K562 (cell line): ENCODE data around the gene NSDHL. TPM values are rescaled to one million over a fixed set of nuclear protein-coding genes. Genes with fewer than 3 reads are reported as not detected.

ENCODE experiments used
- ATAC-seq: fragments of 200-7000 bp; cut with Tn5 transposase; 3 replicates; pipeline ENCODE4 v1.9.1; 2020; ENCODE audit warnings: moderate library complexity
- BruUV-seq: library from RNA; stranded (reverse); fragments of 400-500 nt; replicated peaks from 2 replicates; lab custom pipeline; 2021; lab: Mats Ljungman, UMichigan
- CTCF ChIA-PET: fragments of 300-600 bp; formaldehyde crosslinking; extraction: SDS; loops from one replicate; lab custom pipeline; 2021; ENCODE audit warnings: low intra/inter-chr PET ratio; lab: Yijun Ruan, JAX
- POLR2A ChIA-PET: fragments of 300-600, 350-650 bp; sonication (Branson Sonifier 250); formaldehyde crosslinking; extraction: SDS; loops from one replicate; lab custom pipeline; 2021; ENCODE audit warnings: antibody characterized with exemption, inconsistent platforms; lab: Yijun Ruan, JAX
- DNase-seq, 4 experiments: peaks; one replicate each; pipeline versions ENCODE4 v3.0.0 to v3.0.0-alpha.2; 2011 to 2018; ENCODE audit warnings: low spot score in 3 of 4, mixed read lengths in 3 of 4; ENCODE audit errors: extremely low read depth in 1 of 4
- FAIRE-seq: peaks from 2 replicates; lab custom pipeline; 2011; peaks lifted over from hg19 to GRCh38; lab: Jason Lieb, UNC
- H2AFZ ChIP-seq: 2 replicates; pipeline ENCODE4 v1.6.0; 2011; ENCODE audit warnings: low read depth, low read length, control low read depth, inconsistent platforms
- H3K27ac ChIP-seq: fragments of 200-600 bp; 3 replicates; pipeline ENCODE4 v1.8.0; 2011; ENCODE audit warnings: low read depth, mild to moderate bottlenecking, control low read depth, inconsistent platforms, low read length, moderate library complexity, mixed read lengths; ENCODE audit errors: extremely low read depth
- H3K27me3 ChIP-seq, 2 experiments: fragments of 300-600 bp in 1 of 2; 2 replicates in 1 of 2; 3 replicates in 1 of 2; pipeline versions ENCODE4 v1.6.0 to v1.8.0; 2011; ENCODE audit warnings: inconsistent platforms in 2 of 2, low read length in 2 of 2, mild to moderate bottlenecking in 1 of 2, mixed read lengths in 1 of 2, moderate library complexity in 1 of 2; ENCODE audit not compliant: control insufficient read depth in 2 of 2, insufficient read depth in 2 of 2
- H3K36me3 ChIP-seq: fragments of 300-600 bp; 3 replicates; pipeline ENCODE4 v1.8.0; 2011; ENCODE audit warnings: mild to moderate bottlenecking, low read length, inconsistent platforms; ENCODE audit not compliant: control insufficient read depth, insufficient read depth
- H3K4me1 ChIP-seq, 2 experiments: fragments of 200-600 bp in 1 of 2; replicated peaks in 1 of 2; 2 replicates in 1 of 2; 3 replicates in 1 of 2; pipeline versions ENCODE4 v1.5.1 to v1.8.0; 2011; ENCODE audit warnings: inconsistent platforms in 2 of 2, low read length in 2 of 2, mild to moderate bottlenecking in 1 of 2, mixed read lengths in 1 of 2, moderate library complexity in 1 of 2; ENCODE audit not compliant: control insufficient read depth in 2 of 2, insufficient read depth in 2 of 2
- H3K4me2 ChIP-seq: 2 replicates; pipeline ENCODE4 v1.6.1; 2011; ENCODE audit warnings: low read length, control low read depth, inconsistent platforms, mixed read lengths; ENCODE audit not compliant: insufficient read depth
- H3K4me3 ChIP-seq: fragments of 200-600 bp; sonication (generic), shearing (Covaris generic); 2 replicates; pipeline ENCODE4 v1.5.1; 2016; ENCODE audit warnings: control low read depth, inconsistent platforms
- H3K79me2 ChIP-seq: fragments of 200-600 bp; 3 replicates; pipeline ENCODE4 v1.8.0; 2011; ENCODE audit warnings: low read length, inconsistent platforms; ENCODE audit not compliant: control insufficient read depth, insufficient read depth
- H3K9ac ChIP-seq, 2 experiments: 2 replicates each; pipeline versions ENCODE4 v1.6.0 to v1.6.1; 2011; ENCODE audit warnings: low read depth in 2 of 2, low read length in 2 of 2, control low read depth in 1 of 2, inconsistent platforms in 1 of 2, mild to moderate bottlenecking in 1 of 2, mixed read lengths in 1 of 2; ENCODE audit not compliant: insufficient read depth in 1 of 2
- H3K9me1 ChIP-seq: one replicate; pipeline ENCODE4 v1.6.0; 2011; ENCODE audit warnings: inconsistent platforms, mild to moderate bottlenecking, low read length, moderate library complexity; ENCODE audit not compliant: control insufficient read depth, insufficient read depth
- H3K9me3 ChIP-seq: replicated peaks from 2 replicates; pipeline ENCODE4 v1.5.1; 2011; ENCODE audit warnings: low read depth, low read length, inconsistent platforms; ENCODE audit not compliant: control insufficient read depth, insufficient read depth
- H4K20me1 ChIP-seq: replicated peaks from 2 replicates; pipeline ENCODE4 v1.6.1; 2011; ENCODE audit warnings: low read length, inconsistent platforms, mixed read lengths; ENCODE audit not compliant: control insufficient read depth, insufficient read depth
- ASH1L ChIP-seq: fragments of 450-650 bp; IDR thresholded peaks from 2 replicates; pipeline ENCODE4 v1.6.1; 2018; ENCODE audit warnings: borderline replicate concordance, mild to moderate bottlenecking, low read depth; ENCODE audit not compliant: partially characterized antibody
- ATF4 ChIP-seq: fragments of 450-650 bp; formaldehyde crosslinking; IDR thresholded peaks from 2 replicates; pipeline ENCODE4 v1.4.0; 2022; ENCODE audit warnings: mild to moderate bottlenecking, moderate library complexity
- HNRNPL ChIP-seq: fragments of 200-400 bp; formaldehyde crosslinking; IDR thresholded peaks from 2 replicates; pipeline ENCODE4 v1.6.1; 2017; ENCODE audit warnings: low read depth, mild to moderate bottlenecking, low read length
- HSF4 ChIP-seq: fragments of 250-450 bp; sonication (Bioruptor Pico); IDR thresholded peaks from 2 replicates; pipeline ENCODE4 v2.1.2; 2022; ENCODE audit warnings: mild to moderate bottlenecking, moderate library complexity, borderline replicate concordance
- KLF16 ChIP-seq: IDR thresholded peaks from 2 replicates; pipeline ENCODE4 v1.6.1; 2016; ENCODE audit warnings: antibody characterized with exemption
- NBN ChIP-seq: fragments of 450-650 bp; IDR thresholded peaks from 2 replicates; pipeline ENCODE4 v1.6.1; 2016; ENCODE audit warnings: low read depth, mild to moderate bottlenecking
- RBM22 ChIP-seq: fragments of 200-400 bp; formaldehyde crosslinking; IDR thresholded peaks from 2 replicates; pipeline ENCODE4 v1.6.1; 2018; ENCODE audit warnings: low read length, low read depth; ENCODE audit not compliant: poor library complexity, severe bottlenecking
- SIX5 ChIP-seq, 2 experiments: IDR thresholded peaks; 2 replicates each; pipeline ENCODE4 v1.6.1; 2011; ENCODE audit warnings: low read length in 2 of 2, borderline replicate concordance in 1 of 2, low read depth in 1 of 2, mild to moderate bottlenecking in 1 of 2, moderate library complexity in 1 of 2; ENCODE audit not compliant: insufficient read depth in 1 of 2
- SMAD4 ChIP-seq: fragments of 250-450 bp; sonication (Bioruptor Pico); conservative IDR thresholded peaks from 2 replicates; pipeline ENCODE4 v1.8.0; 2021; ENCODE audit warnings: inconsistent platforms, mild to moderate bottlenecking, moderate library complexity
- STAT5B ChIP-seq: fragments of 250-450 bp; sonication (Bioruptor Pico); IDR thresholded peaks from 2 replicates; pipeline ENCODE4 v1.8.0; 2021; ENCODE audit warnings: mild to moderate bottlenecking, inconsistent platforms
- SUPT5H ChIP-seq: fragments of 450-650 bp; IDR thresholded peaks from 2 replicates; pipeline ENCODE4 v1.6.1; 2016
- ZBED1 ChIP-seq: IDR thresholded peaks from 2 replicates; pipeline ENCODE4 v1.6.1; 2014
- ZEB2 ChIP-seq: fragments of 450-650 bp; IDR thresholded peaks from 2 replicates; pipeline ENCODE4 v1.6.1; 2016
- ZNF589 ChIP-seq: fragments of 200-800 bp; sonication (Bioruptor generic); IDR thresholded peaks from 2 replicates; pipeline ENCODE4 v1.6.1; 2016; ENCODE audit warnings: low read depth, missing genetic modification characterization, missing compliant biosample characterization
- ZNF707 ChIP-seq: fragments of 250-450 bp; sonication (Bioruptor Pico); conservative IDR thresholded peaks from 2 replicates; pipeline ENCODE4 v1.8.0; 2022; ENCODE audit warnings: inconsistent platforms, mild to moderate bottlenecking, moderate library complexity
- WGBS: fragments of 100-300 bp; shearing (Covaris generic); methylation state at CpG from one replicate; pipeline ENCODE4 v1.1.6; 2016; ENCODE audit warnings: low coverage, mixed read lengths; ENCODE audit not compliant: insufficient coverage; ENCODE audit errors: missing lambda C conversion rate; 5-methylcytosine and 5-hydroxymethylcytosine counted together
- in situ Hi-C: fragments of 300-500 bp; cut with MboI; formaldehyde crosslinking; loops from 4 replicates; pipeline ENCODE4 v1.15.0; 2018; ENCODE audit warnings: inconsistent platforms, mixed read lengths
- intact Hi-C: fragments of 100-400 bp; cut with micrococcal nuclease; formaldehyde crosslinking; loops from 2 replicates; pipeline ENCODE4 v1.14.2; 2022
- polyA plus RNA-seq, 8 experiments: library from polyadenylated mRNA; depleted of rRNA in 4 of 8; stranded (reverse) in 5 of 8; unstranded in 3 of 8; fragments of >200 nt; fragmentation: Nextera tagmentation in 2 of 8; fragmentation: Illumina TruSeq in 1 of 8; extraction: Ambion mirVana in 2 of 8; extraction: Trizol in 1 of 8; gene quantifications; 2 replicates each; pipeline versions ENCODE4 v1.2.1 to v1.2.3, GENCODE V29; 2011 to 2014; ENCODE audit warnings: inconsistent platforms in 1 of 8, missing spikeins in 1 of 8
- total RNA-seq, 7 experiments: library from RNA; depleted of rRNA in 6 of 7; stranded (reverse); fragments of >200 nt in 6 of 7; fragmentation: Illumina TruSeq in 2 of 7; extraction: Trizol in 2 of 7; gene quantifications; 2 replicates each; pipeline versions ENCODE4 v1.2.1 to v1.2.3, GENCODE V29; 2011 to 2021; ENCODE audit warnings: low replicate concordance in 1 of 7
- TF ChIP-seq, protein P1 (sequence below): fragments of 250-450 bp; sonication (Bioruptor Pico); IDR thresholded peaks from 2 replicates; pipeline ENCODE4 v1.8.0; 2022; ENCODE audit warnings: moderate library complexity, mild to moderate bottlenecking, inconsistent platforms

Gene NSDHL
- total and polyA plus RNA-seq, 9 of the 15 experiments (the other 6 are each of a cell fraction or from before 2014, with no cell fraction given): 22.5 to 63.4 (median 40.8) TPM

- DNase-seq (no peak), ATAC-seq (no peak)
- H3K36me3 ChIP-seq: no peaks in the 10 kb centered on the region
- no peak overlapping the region for H3K4me3 ChIP-seq
- no peak overlapping the region for H3K4me2 ChIP-seq
- CTCF ChIA-PET: no interaction called here
- no peak overlapping the region for H3K27ac ChIP-seq
- no peak overlapping the region for H3K9ac ChIP-seq
- H3K9me1 ChIP-seq: no peaks in the 10 kb centered on the region
- WGBS: 9% methylated on average over 11 of the region's 16 CpGs
- peaks cover 13% of the 10 kb centered on the region; the same call in 1 of the 2 replicates for H4K20me1 ChIP-seq
- no peak overlapping the region for H2AFZ ChIP-seq
- no peak for TF ChIP-seq ATF4 (CRISPR knock-in tag)
- TF ChIP-seq, protein P1, sequence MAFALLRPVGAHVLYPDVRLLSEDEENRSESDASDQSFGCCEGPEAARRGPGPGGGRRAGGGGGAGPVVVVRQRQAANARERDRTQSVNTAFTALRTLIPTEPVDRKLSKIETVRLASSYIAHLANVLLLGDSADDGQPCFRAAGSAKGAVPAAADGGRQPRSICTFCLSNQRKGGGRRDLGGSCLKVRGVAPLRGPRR (CRISPR knock-in tag): no peak
- TF ChIP-seq ZNF707 (CRISPR knock-in tag): no peak
- no peak for TF ChIP-seq KLF16
- TF ChIP-seq ASH1L: no peak
- TF ChIP-seq NBN: no peak
- no peak for TF ChIP-seq ZBED1
- TF ChIP-seq ZNF589 (CRISPR knock-in tag): no peak
- TF ChIP-seq ZEB2: no peak
- TF ChIP-seq SIX5 (IDR thresholded peaks at IDR 0.05; ENCODE audit: borderline replicate concordance in 1 of 2, insufficient read depth in 1 of 2, low read depth in 1 of 2, low read length in 2 of 2): no peak
- TF ChIP-seq RBM22: no peak
- TF ChIP-seq HNRNPL: no peak
- no peak for TF ChIP-seq SMAD4 (CRISPR knock-in tag)
- TF ChIP-seq HSF4: no peak
- TF ChIP-seq SUPT5H: no peak
- no peak for TF ChIP-seq STAT5B (CRISPR knock-in tag)
- TF ChIP-seq, all 486 proteins: peak for 0
- BruUV-seq: no TSS peak
- in situ Hi-C loops (no loop called here), intact Hi-C loops (no loop called here)
- Histone ChIP-seq H3K4me1 (peaks cover 0 to 17% of the 10 kb centered on the region in 2 experiments; a peak in 2 of 5 replicates), H3K79me2 (no peaks in the 10 kb centered on the region), H3K27me3 (peaks cover 30 to 82% of the 10 kb centered on the region in 2 experiments; a peak in 4 of 5 replicates), H3K9me3 (no peaks in the 10 kb centered on the region)
- no peak for FAIRE-seq
- POLR2A ChIA-PET: interaction anchor here (0.7 to 1.1 kb wide), 4 partner anchors 9 to 69 kb away, joined by 3 to 6 read pairs (median 3); no protein-coding TSS in a partner anchor
Observed at GRCh38 chrX:152899111-152899873, 68.4 kb downstream of the NSDHL start.
